Spleen (tissue), 11 donors: ENCODE measurements around the gene TBL1X. TPM values are rescaled to one million over a fixed set of nuclear protein-coding genes. Genes with fewer than 3 reads are reported as not detected.

Source experiments
- DNase-seq: peaks from one replicate; pipeline ENCODE4 v3.0.0-alpha.2; 2020
- H3K27ac ChIP-seq, 8 donors: fragments of 200-600 bp; sonication (generic) in 7 of 8; 1 replicate in 4 of 8; 2 replicates in 4 of 8; pipeline versions ENCODE4 v1.5.0 to v1.8.0; 2016 to 2021; ENCODE audit warnings: inconsistent platforms in 4 of 8, mild to moderate bottlenecking in 4 of 8, moderate library complexity in 1 of 8
- H3K27me3 ChIP-seq, 7 donors: fragments of 200-600 bp; sonication (generic) in 6 of 7; replicated peaks in 1 of 7; 1 replicate in 4 of 7; 2 replicates in 3 of 7; pipeline versions ENCODE4 v1.5.0 to v1.8.0; 2016 to 2021; ENCODE audit warnings: inconsistent platforms in 3 of 7, mild to moderate bottlenecking in 1 of 7
- H3K36me3 ChIP-seq, 6 donors: fragments of 200-600 bp; sonication (generic) in 5 of 6; 1 replicate in 4 of 6; 2 replicates in 2 of 6; pipeline versions ENCODE4 v1.5.0 to v1.8.0; 2016 to 2021; ENCODE audit warnings: inconsistent platforms in 2 of 6
- H3K4me1 ChIP-seq, 6 donors: fragments of 200-600 bp; sonication (generic) in 5 of 6; 1 replicate in 3 of 6; 2 replicates in 3 of 6; pipeline versions ENCODE4 v1.5.0 to v1.8.0; 2016 to 2021; ENCODE audit warnings: inconsistent platforms in 3 of 6
- H3K4me3 ChIP-seq, 8 donors: fragments of 200-600 bp; sonication (generic) in 7 of 8; 1 replicate in 4 of 8; 2 replicates in 4 of 8; pipeline versions ENCODE4 v1.5.0 to v1.8.0; 2016 to 2021; ENCODE audit warnings: inconsistent platforms in 4 of 8, mild to moderate bottlenecking in 4 of 8, moderate library complexity in 2 of 8
- H3K9me3 ChIP-seq, 8 donors: fragments of 200-600 bp; sonication (generic) in 7 of 8; 1 replicate in 4 of 8; 2 replicates in 4 of 8; pipeline versions ENCODE4 v1.5.0 to v1.8.0; 2016 to 2021; ENCODE audit warnings: inconsistent platforms in 4 of 8
- CTCF ChIP-seq, 11 experiments: fragments of 200-600 bp in 7 of 11; fragments of 450-650 bp in 4 of 11; sonication (generic) in 4 of 11; IDR thresholded peaks in 8 of 11; conservative IDR thresholded peaks in 3 of 11; 1 replicate in 7 of 11; 2 replicates in 4 of 11; pipeline versions ENCODE4 v1.4.0 to v1.8.0; 2016 to 2021; ENCODE audit warnings: antibody characterized with exemption in 11 of 11, inconsistent platforms in 4 of 11, mild to moderate bottlenecking in 1 of 11
- POLR2A ChIP-seq, 3 donors: fragments of 450-650 bp; IDR thresholded peaks; one replicate each; pipeline ENCODE4 v1.5.1; 2017; ENCODE audit warnings: antibody characterized with exemption in 3 of 3, mild to moderate bottlenecking in 1 of 3
- POLR2AphosphoS5 ChIP-seq, 3 donors: sonication (generic); formaldehyde crosslinking; IDR thresholded peaks; one replicate each; pipeline ENCODE4 v1.5.1; 2017; ENCODE audit warnings: antibody characterized with exemption in 3 of 3
- WGBS, 5 donors: extraction: QIAGEN DNeasy Blood & Tissue Kit in 3 of 5; methylation state at CpG; one replicate each; pipeline versions ENCODE4 v1.1.5 to v1.1.7; 2013 to 2018; 5-methylcytosine and 5-hydroxymethylcytosine counted together
- intact Hi-C: fragments of 100-400 bp; cut with DNase I; formaldehyde crosslinking; loops from one replicate; pipeline ENCODE4 v1.15.0; 2023; ENCODE audit warnings: low total_unique reads
- polyA plus RNA-seq, 3 donors: library from polyadenylated mRNA; stranded (reverse); fragments of 200-250 nt; gene quantifications; one replicate each; pipeline ENCODE4 v1.2.1, GENCODE V29; 2013
- total RNA-seq, 7 donors: library from RNA; depleted of rRNA in 3 of 7; stranded (reverse); fragments of >200 nt in 3 of 7; fragmentation: NEBNext Ultra II Directional in 4 of 7; extraction: Animal tissue kit (Norgen Biotek cat#: 25700) in 4 of 7; gene quantifications; one replicate each; pipeline versions ENCODE4 v1.1.0 to v1.2.1, GENCODE V29; 2016 to 2021
- donor health status: healthy with polysubstance abuse.
- donor health status: DM: no; HTN: no; CAD: no; lungs with moderate emphysema.
- donor health status: DM: no; HTN: no; CAD: no.
- donor health status: Bipolar disorder and iron deficiency.
- donor health status: healthy.
- donor health status: DM: no; HTN: no; CAD: no.
- donor health status: DM: yes; HTN: yes; CAD: no.

The TBL1X gene
- total and polyA plus RNA-seq, 10 donors = 3.0 to 37.2 (median 21.4) TPM

DNA sequence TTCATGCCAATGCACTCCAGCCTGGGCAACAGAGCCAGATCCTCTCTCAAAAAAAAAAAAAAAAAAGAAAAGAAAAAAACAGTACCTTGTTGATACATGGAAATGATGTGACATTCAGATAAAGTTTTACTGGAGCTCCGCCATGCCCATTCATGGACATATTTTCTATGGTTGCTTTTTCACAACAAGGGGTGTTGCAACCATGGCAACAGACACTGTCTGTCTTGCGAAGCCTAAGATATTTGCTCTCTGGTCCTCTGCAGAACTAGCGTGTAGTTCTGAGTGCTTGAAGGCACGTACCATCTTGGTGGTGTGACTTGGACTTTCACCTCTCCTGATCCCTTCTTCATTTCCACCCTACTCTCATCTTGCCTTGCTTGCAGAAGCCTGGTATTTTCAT lies 53.2 kb downstream of the TBL1X start:
- 77 to 100% (median 85%) methylated on average over 4 of the region's 4 CpGs for WGBS, 5 donors
- intact Hi-C loops = no loop called here

GRCh38 chrX:9518889-9519288 lies 54.0 kb downstream of the TBL1X start:
- H3K36me3 ChIP-seq = no peaks in the 10 kb centered on the region
- peaks cover 0 to 26% (median 13%) of the 10 kb centered on the region in 6 donors for H3K4me1 ChIP-seq
- intact Hi-C loops = no loop called here
- no peaks in the 10 kb centered on the region for H3K27me3 ChIP-seq
- TF ChIP-seq POLR2AphosphoS5 (IDR thresholded peaks at IDR 0.05) = no peak
- TF ChIP-seq CTCF (IDR thresholded peaks at IDR 0.05 in 8 of 11, conservative IDR thresholded peaks at IDR 0.05 in 3 of 11) = no peak
- no peak for TF ChIP-seq POLR2A (IDR thresholded peaks at IDR 0.05)
- DNase-seq = no peak
- H3K4me3 ChIP-seq = no peak overlapping the region
- WGBS, 5 donors = 90 to 99% (median 97%) methylated on average over 5 of the region's 5 CpGs
- H3K27ac ChIP-seq = no peak overlapping the region
- no peaks in the 10 kb centered on the region for H3K9me3 ChIP-seq

More for the DNA sequence above, 53.2 kb downstream of the TBL1X start:
- Histone ChIP-seq H3K4me3 (no peak overlapping the region), H3K36me3 (no peaks in the 10 kb centered on the region), H3K4me1 (peaks cover 0 to 26% (median 13%) of the 10 kb centered on the region in 6 donors), H3K9me3 (no peaks in the 10 kb centered on the region), H3K27me3 (no peaks in the 10 kb centered on the region), H3K27ac (no peak overlapping the region)
- TF ChIP-seq POLR2A (IDR thresholded peaks at IDR 0.05) (no peak), POLR2AphosphoS5 (IDR thresholded peaks at IDR 0.05) (no peak), CTCF (IDR thresholded peaks at IDR 0.05 in 8 of 11, conservative IDR thresholded peaks at IDR 0.05 in 3 of 11) (no peak)
- no peak for DNase-seq

DNA sequence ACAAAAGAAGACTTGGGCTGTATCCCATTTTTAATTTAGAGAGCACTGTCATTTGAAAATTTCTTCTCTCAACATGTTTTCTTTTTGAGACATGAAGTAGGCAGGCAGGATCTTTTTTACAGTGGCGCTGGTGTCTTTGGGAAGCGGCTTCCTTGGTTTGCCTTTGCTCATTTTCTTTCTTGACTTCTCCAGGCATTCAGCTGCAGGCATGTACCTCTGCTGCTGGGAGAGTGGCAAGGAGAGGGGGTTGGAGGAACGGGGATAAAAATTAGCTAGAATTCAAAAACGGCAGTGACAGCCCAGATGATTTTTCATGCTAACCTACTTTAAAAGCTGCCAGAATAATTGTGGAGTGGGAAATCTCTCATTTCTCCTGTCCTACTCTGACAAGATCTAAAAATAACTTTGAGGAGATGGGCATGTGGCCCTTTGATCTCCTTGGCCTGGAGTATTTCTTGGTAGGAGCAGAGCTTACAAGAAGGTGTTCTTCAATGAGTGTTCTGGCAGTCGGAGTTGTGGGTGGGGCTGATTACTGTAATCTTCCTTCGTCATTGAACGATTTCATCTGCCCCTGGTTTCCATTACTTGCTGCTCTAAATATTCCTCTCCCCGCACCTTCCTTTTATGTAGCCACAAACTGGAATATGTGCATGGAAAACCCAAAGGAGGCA lies 54.8 kb downstream of the TBL1X start:
- TF ChIP-seq POLR2A (IDR thresholded peaks at IDR 0.05) = no peak
- no peaks in the 10 kb centered on the region for H3K9me3 ChIP-seq
- DNase-seq = no peak
- WGBS, 5 donors = 78 to 93% (median 90%) methylated on average over 8 of the region's 8 CpGs
- no peaks in the 10 kb centered on the region for H3K36me3 ChIP-seq
- H3K4me1 ChIP-seq = peaks cover 0 to 26% (median 13%) of the 10 kb centered on the region in 6 donors
- intact Hi-C loops = no loop called here
- H3K4me3 ChIP-seq = no peak overlapping the region
- H3K27ac ChIP-seq = no peak overlapping the region
- no peaks in the 10 kb centered on the region for H3K27me3 ChIP-seq

GRCh38 chrX:9520217-9520590 lies 55.3 kb downstream of the TBL1X start:
- intact Hi-C loops = no loop called here
- Histone ChIP-seq H3K9me3 (no peaks in the 10 kb centered on the region), H3K4me3 (no peak overlapping the region), H3K27me3 (no peaks in the 10 kb centered on the region), H3K36me3 (no peaks in the 10 kb centered on the region), H3K27ac (no peak overlapping the region), H3K4me1 (peaks cover 0 to 25% (median 11%) of the 10 kb centered on the region in 6 donors)
- no peak for DNase-seq
- TF ChIP-seq POLR2A (IDR thresholded peaks at IDR 0.05) (no peak), POLR2AphosphoS5 (IDR thresholded peaks at IDR 0.05) (no peak), CTCF (IDR thresholded peaks at IDR 0.05 in 8 of 11, conservative IDR thresholded peaks at IDR 0.05 in 3 of 11) (no peak)
- WGBS, 5 donors = 74 to 93% (median 86%) methylated on average over 6 of the region's 6 CpGs
